IMR-90 (cell line): ENCODE data around the gene JPT2. TPM values are rescaled to one million over a fixed set of nuclear protein-coding genes. Genes with fewer than 3 reads are reported as not detected.

Source experiments
- ATAC-seq: fragments of 200-7000 bp; cut with Tn5 transposase; 2 replicates; pipeline ENCODE4 v1.9.1; 2020; ENCODE audit warnings: low read depth, mild to moderate bottlenecking, moderate library complexity
- BruUV-seq: library from RNA; stranded (reverse); fragments of 400-500 nt; replicated peaks from 2 replicates; lab custom pipeline; 2021; lab: Mats Ljungman, UMichigan
- CTCF ChIA-PET: fragments of 300-600 bp; formaldehyde crosslinking; extraction: SDS; loops from one replicate; lab custom pipeline; 2021; ENCODE audit warnings: antibody characterized with exemption; lab: Yijun Ruan, JAX
- POLR2A ChIA-PET: fragments of 300-600 bp; sonication (Branson Sonifier 250); formaldehyde crosslinking; loops from one replicate; lab custom pipeline; 2022; ENCODE audit warnings: antibody characterized with exemption; ENCODE audit not compliant: unreplicated experiment; lab: Charles Lee
- DNase-seq: peaks from one replicate; pipeline ENCODE4 v3.0.0; 2013
- H2AFZ ChIP-seq: replicated peaks from 2 replicates; pipeline ENCODE3; 2013; ENCODE audit warnings: low read length, mild to moderate bottlenecking; ENCODE audit not compliant: poor library complexity
- H2AK5ac ChIP-seq: 2 replicates; pipeline ENCODE4 v1.6.1; 2013; ENCODE audit warnings: low read depth, low read length, inconsistent platforms
- H2AK9ac ChIP-seq: replicated peaks from 2 replicates; pipeline ENCODE3; 2013; ENCODE audit warnings: mild to moderate bottlenecking, low read depth, low read length, moderate library complexity; ENCODE audit not compliant: poor library complexity
- H2BK120ac ChIP-seq: 2 replicates; pipeline ENCODE4 v1.6.1; 2013; ENCODE audit warnings: low read depth, low read length, inconsistent platforms
- H2BK15ac ChIP-seq: 3 replicates; pipeline ENCODE4 v1.6.1; 2013; ENCODE audit warnings: low read depth, low read length, inconsistent platforms
- H2BK20ac ChIP-seq: 2 replicates; pipeline ENCODE4 v1.6.1; 2013; ENCODE audit warnings: low read depth, mild to moderate bottlenecking, inconsistent platforms, low read length, moderate library complexity
- H2BK5ac ChIP-seq: 2 replicates; pipeline ENCODE4 v1.6.1; 2013; ENCODE audit warnings: mild to moderate bottlenecking, low read depth, low read length, inconsistent platforms; ENCODE audit not compliant: poor library complexity, severe bottlenecking
- H3K14ac ChIP-seq: replicated peaks from 2 replicates; pipeline ENCODE4 v1.6.1; 2013; ENCODE audit warnings: low read depth, low read length, inconsistent platforms
- H3K18ac ChIP-seq: 2 replicates; pipeline ENCODE4 v1.6.1; 2013; ENCODE audit warnings: low read depth, low read length, control low read depth
- H3K23ac ChIP-seq: 2 replicates; pipeline ENCODE4 v1.6.1; 2013; ENCODE audit warnings: low read depth, low read length, inconsistent platforms
- H3K27ac ChIP-seq: 2 replicates; pipeline ENCODE4 v1.5.1; 2013; ENCODE audit warnings: mild to moderate bottlenecking, control low read depth, low read length; ENCODE audit not compliant: insufficient read depth
- H3K27me3 ChIP-seq: 2 replicates; pipeline ENCODE4 v1.6.1; 2013; ENCODE audit warnings: low read length; ENCODE audit not compliant: control insufficient read depth, insufficient read depth
- H3K36me3 ChIP-seq: 2 replicates; pipeline ENCODE4 v1.6.1; 2013; ENCODE audit warnings: low read length, mixed read lengths; ENCODE audit not compliant: control insufficient read depth, insufficient read depth
- H3K4ac ChIP-seq: 2 replicates; pipeline ENCODE4 v1.6.1; 2013; ENCODE audit warnings: low read depth, low read length, inconsistent platforms
- H3K4me1 ChIP-seq: 2 replicates; pipeline ENCODE4 v1.6.1; 2013; ENCODE audit warnings: low read length, mixed read lengths; ENCODE audit not compliant: control insufficient read depth, insufficient read depth
- H3K4me2 ChIP-seq: 2 replicates; pipeline ENCODE4 v1.6.1; 2013; ENCODE audit warnings: low read depth, mild to moderate bottlenecking, control low read depth, low read length, moderate library complexity
- H3K4me3 ChIP-seq: 2 replicates; pipeline ENCODE4 v1.5.1; 2013; ENCODE audit warnings: low read depth, mild to moderate bottlenecking, control low read depth, low read length, moderate library complexity; ENCODE audit not compliant: insufficient read depth
- H3K56ac ChIP-seq: 2 replicates; pipeline ENCODE4 v1.6.1; 2013; ENCODE audit warnings: low read length, inconsistent platforms; ENCODE audit not compliant: insufficient read depth; ENCODE audit errors: extremely low read depth
- H3K79me1 ChIP-seq, 2 experiments: 2 replicates each; pipeline ENCODE4 v1.6.1; 2013; ENCODE audit warnings: low read length in 2 of 2, inconsistent platforms in 1 of 2, low read depth in 1 of 2
- H3K9ac ChIP-seq: 2 replicates; pipeline ENCODE4 v1.6.1; 2013; ENCODE audit warnings: low read depth, low read length, control low read depth
- H3K9me1 ChIP-seq: 2 replicates; pipeline ENCODE4 v1.6.1; 2013; ENCODE audit warnings: low read length, inconsistent platforms; ENCODE audit not compliant: insufficient read depth
- H3K9me3 ChIP-seq: 2 replicates; pipeline ENCODE4 v1.6.1; 2013; ENCODE audit warnings: low read length; ENCODE audit not compliant: control insufficient read depth, insufficient read depth
- H4K20me1 ChIP-seq: 2 replicates; pipeline ENCODE4 v1.6.1; 2013; ENCODE audit warnings: low read length, inconsistent platforms; ENCODE audit not compliant: insufficient read depth
- H4K5ac ChIP-seq: 2 replicates; pipeline ENCODE4 v1.6.1; 2013; ENCODE audit warnings: mild to moderate bottlenecking, low read depth, low read length, control low read depth
- H4K8ac ChIP-seq, 2 experiments: 2 replicates each; pipeline ENCODE4 v1.6.1; 2013; ENCODE audit warnings: low read depth in 2 of 2, low read length in 2 of 2, control low read depth in 1 of 2, inconsistent platforms in 1 of 2
- H4K91ac ChIP-seq: 2 replicates; pipeline ENCODE4 v1.6.1; 2013; ENCODE audit warnings: low read depth, low read length, inconsistent platforms; ENCODE audit not compliant: insufficient read depth
- BHLHE40 ChIP-seq: fragments of 150-350 bp; IDR thresholded peaks from 2 replicates; pipeline ENCODE4 v1.6.1; 2016; ENCODE audit warnings: mild to moderate bottlenecking, low read depth, low read length
- CEBPB ChIP-seq: IDR thresholded peaks from 2 replicates; pipeline ENCODE4 v1.6.1; 2012; ENCODE audit warnings: low read depth, low read length, improper control_type of control experiment
- CHD1 ChIP-seq: IDR thresholded peaks from 2 replicates; pipeline ENCODE4 v1.6.1; 2012; ENCODE audit warnings: low read depth, low read length, improper control_type of control experiment
- CTCF ChIP-seq: conservative IDR thresholded peaks from 2 replicates; pipeline ENCODE4 v1.5.1; 2012; ENCODE audit warnings: mild to moderate bottlenecking, low read depth, low read length, improper control_type of control experiment
- ELK1 ChIP-seq: fragments of 150-350 bp; IDR thresholded peaks from 2 replicates; pipeline ENCODE4 v1.6.1; 2016; ENCODE audit warnings: low read depth, mild to moderate bottlenecking, low read length, moderate library complexity, borderline replicate concordance
- FOS ChIP-seq: fragments of 150-350 bp; IDR thresholded peaks from 2 replicates; pipeline ENCODE4 v1.6.1; 2016; ENCODE audit warnings: low read depth, low read length
- MAFK ChIP-seq: IDR thresholded peaks from 2 replicates; pipeline ENCODE4 v1.6.1; 2012; ENCODE audit warnings: low read depth, low read length, improper control_type of control experiment
- MAZ ChIP-seq: IDR thresholded peaks from 2 replicates; pipeline ENCODE4 v1.6.1; 2012; ENCODE audit warnings: low read depth, mild to moderate bottlenecking, low read length, improper control_type of control experiment, moderate library complexity, borderline replicate concordance
- MXI1 ChIP-seq: IDR thresholded peaks from 2 replicates; pipeline ENCODE4 v1.6.1; 2012; ENCODE audit warnings: low read depth, mild to moderate bottlenecking, low read length, moderate library complexity, borderline replicate concordance
- NFE2L2 ChIP-seq: fragments of 150-350 bp; IDR thresholded peaks from 2 replicates; pipeline ENCODE4 v1.6.1; 2016; ENCODE audit warnings: low read depth, mild to moderate bottlenecking, low read length
- POLR2A ChIP-seq: IDR thresholded peaks from 2 replicates; pipeline ENCODE4 v1.6.1; 2012; ENCODE audit warnings: mild to moderate bottlenecking, low read depth, low read length
- RAD21 ChIP-seq: IDR thresholded peaks from 2 replicates; pipeline ENCODE4 v1.6.1; 2012; ENCODE audit warnings: low read length, improper control_type of control experiment
- RFX5 ChIP-seq: IDR thresholded peaks from 2 replicates; pipeline ENCODE4 v1.8.0; 2012; ENCODE audit warnings: low read depth, mild to moderate bottlenecking, low read length, moderate library complexity
- SMC3 ChIP-seq: fragments of 150-350 bp; IDR thresholded peaks from 2 replicates; pipeline ENCODE4 v1.6.1; 2016; ENCODE audit warnings: low read depth, mild to moderate bottlenecking, antibody characterized with exemption, low read length, moderate library complexity
- USF2 ChIP-seq: fragments of 150-350 bp; IDR thresholded peaks from 2 replicates; pipeline ENCODE4 v1.6.1; 2017; ENCODE audit warnings: mild to moderate bottlenecking, antibody characterized with exemption, low read length, low read depth
- WGBS, 2 experiments: methylation state at CpG; one replicate each; pipeline versions ENCODE4 v1.1.5 to v1.1.7; 2013; ENCODE audit warnings: missing lambda C conversion rate in 2 of 2; ENCODE audit not compliant: insufficient read length in 1 of 2; ENCODE audit errors: extremely low coverage in 2 of 2; 5-methylcytosine and 5-hydroxymethylcytosine counted together
- dilution Hi-C: fragments of 300-500 bp; cut with HindIII; formaldehyde crosslinking; loops from one replicate; pipeline ENCODE4 v1.14.3; 2018; ENCODE audit warnings: low sequenced_read_pairs; ENCODE audit not compliant: unreplicated experiment
- in situ Hi-C: fragments of 300-500 bp; cut with MboI; formaldehyde crosslinking; loops from 3 replicates; pipeline ENCODE4 v1.14.3; 2019; ENCODE audit warnings: low sequenced_read_pairs, inconsistent platforms, mixed read lengths
- intact Hi-C: fragments of 100-400 bp; cut with micrococcal nuclease; formaldehyde crosslinking; loops from 2 replicates; pipeline ENCODE4 v1.10.0; 2022
- polyA plus RNA-seq, 3 experiments: library from polyadenylated mRNA; depleted of rRNA; stranded (reverse); fragments of >200 nt; gene quantifications; 2 replicates each; pipeline ENCODE4 v1.2.3, GENCODE V29; 2012; ENCODE audit warnings: low replicate concordance in 1 of 3
- total RNA-seq: library from RNA; depleted of rRNA; stranded (reverse); fragments of >200 nt; gene quantifications from 2 replicates; pipeline ENCODE4 v1.2.3, GENCODE V29; 2012

JPT2 gene
- total and polyA plus RNA-seq, 2 of the 4 experiments (the other 2 are of a cell fraction) = 40.0 to 41.5 TPM

- Histone ChIP-seq H2AK5ac (no peak overlapping the region), H4K8ac (no peak overlapping the region), H3K56ac (no peak overlapping the region), H3K27me3 (no peaks in the 10 kb centered on the region), H3K9me3 (no peaks in the 10 kb centered on the region), H3K18ac (no peak overlapping the region), H2BK20ac (no peak overlapping the region), H3K14ac (no peak overlapping the region), H2BK5ac (no peak overlapping the region), H3K4me3 (no peak overlapping the region), H3K9ac (no peak overlapping the region), H2AFZ (no peak overlapping the region), H3K27ac (no peak overlapping the region), H4K5ac (no peak overlapping the region), H4K20me1 (no peaks in the 10 kb centered on the region; the same call in none of the 2 replicates), H3K4me2 (no peak overlapping the region), H3K23ac (no peak overlapping the region), H3K4ac (no peak overlapping the region), H3K9me1 (peaks cover 22% of the 10 kb centered on the region), H2AK9ac (no peak overlapping the region), H4K91ac (no peak overlapping the region), H2BK120ac (no peak overlapping the region), H3K79me1 (peaks cover 2 to 28% of the 10 kb centered on the region in 2 experiments; a peak in 3 of 4 replicates), H2BK15ac (no peak overlapping the region), H3K4me1 (peaks cover 6% of the 10 kb centered on the region), H3K36me3 (peaks cover 94% of the 10 kb centered on the region)
- BruUV-seq = no TSS peak
- dilution Hi-C loops = no loop called here
- ChIA-PET POLR2A (no interaction called here), CTCF (no interaction called here)
- ATAC-seq (no peak), DNase-seq (no peak)
- in situ Hi-C loops = no loop called here
- TF ChIP-seq MAFK = no peak
- no peak for TF ChIP-seq RFX5
- no peak for TF ChIP-seq RAD21
- TF ChIP-seq ELK1 = no peak
- no peak for TF ChIP-seq CHD1
- TF ChIP-seq CTCF = no peak
- no peak for TF ChIP-seq NFE2L2
- no peak for TF ChIP-seq POLR2A
- no peak for TF ChIP-seq MAZ
- TF ChIP-seq SMC3 = no peak
- no peak for TF ChIP-seq MXI1
- TF ChIP-seq USF2 = no peak
- no peak for TF ChIP-seq FOS
- TF ChIP-seq CEBPB = no peak
- TF ChIP-seq BHLHE40 = no peak
- WGBS, 2 experiments = 100% methylated on average over 4 of the region's 7 CpGs; no CpG with 5 or more reads in 1 of the 2 experiments
- intact Hi-C loops = no loop called here
These were observed 7.2 kb upstream of the JPT2 start for GRCh38 chr16:1670866-1671265.
